NCI-H748 treated with DMSO at 0.1 percent for 48 hours (cell line): Measurements from ENCODE around the gene TAB2.
"Not testable (repeated sequence)": the region's sequence is repeated elsewhere in the genome, so short reads cannot be mapped to it uniquely, and the experiment has no call there.

Experiments
- DNase-seq: peaks from one replicate; lab custom pipeline; 2025; lab: John Stamatoyannopoulos, UW

Gene TAB2

GRCh38 chr6:149444360-149445094 is 127.0 kb downstream of the TAB2 start:
- DNase-seq, result not testable (repeated sequence)

DNA sequence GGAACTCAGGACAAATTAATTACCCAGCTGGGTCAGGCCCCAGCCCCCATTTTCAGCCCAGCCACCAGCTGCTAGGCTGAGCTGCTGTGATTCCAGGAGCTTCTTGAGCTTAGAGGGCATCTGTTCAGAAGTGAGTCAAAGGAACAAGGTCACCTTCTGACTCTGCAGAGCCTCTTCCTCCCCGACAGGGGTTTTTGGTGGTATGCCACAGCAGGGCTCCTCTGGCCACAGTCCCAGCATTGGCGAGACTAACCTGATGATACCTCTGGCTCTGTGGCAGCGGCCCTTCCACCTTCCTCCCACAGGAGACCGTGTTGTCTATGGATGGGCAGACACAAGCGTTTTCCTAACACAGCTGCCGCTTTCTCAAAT is 127.6 kb downstream of the TAB2 start:
- DNase-seq, result no peak

DNA sequence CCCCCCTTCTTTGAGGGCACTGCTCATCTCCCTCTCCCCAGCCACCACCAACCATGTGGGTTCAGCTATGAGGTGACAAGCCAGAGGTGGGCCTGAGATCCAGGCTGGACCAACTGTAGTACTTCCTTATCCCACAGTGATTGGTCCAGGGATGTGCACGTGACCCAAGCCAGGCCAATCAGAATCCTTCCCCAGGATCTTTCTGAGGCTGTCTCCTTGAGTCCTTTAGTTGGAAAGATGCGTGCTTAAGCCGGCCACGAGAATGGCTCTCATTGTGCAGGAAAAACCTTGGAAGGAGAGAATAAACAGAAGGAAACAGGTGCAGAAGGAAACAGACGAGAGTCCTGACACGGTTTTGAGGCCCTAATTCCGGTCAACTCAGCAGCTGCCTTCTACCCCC is 128.1 kb downstream of the TAB2 start:
- no peak for DNase-seq

DNA sequence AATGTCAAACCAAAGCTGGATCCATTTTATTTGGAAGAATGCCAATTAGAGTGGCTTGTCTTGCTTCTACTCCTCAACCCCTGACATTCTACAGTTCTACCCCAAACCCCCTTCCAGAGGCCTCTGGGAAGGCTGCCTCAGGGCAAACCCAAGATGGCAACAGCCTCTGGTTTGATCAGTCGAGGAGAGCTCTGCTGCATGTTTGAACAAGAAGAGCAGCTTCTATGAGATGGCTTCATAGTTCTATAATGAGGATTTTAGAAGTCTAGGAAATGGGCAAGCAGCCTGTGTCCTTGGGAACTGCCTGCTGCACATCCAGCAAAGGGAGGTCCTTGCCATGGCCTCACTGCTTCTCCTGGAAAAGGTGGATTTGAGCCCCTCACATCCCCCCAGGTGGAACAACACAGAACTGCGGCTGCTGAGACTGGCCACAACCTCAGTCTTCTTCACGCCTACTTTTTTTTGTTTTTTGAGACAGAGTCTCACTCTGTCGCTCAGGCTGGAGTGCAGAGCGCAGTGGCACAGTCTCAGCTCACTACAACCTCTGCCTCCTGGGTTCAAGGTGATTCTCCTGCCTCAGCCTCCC is 129.4 kb downstream of the TAB2 start:
- no peak for DNase-seq

- no peak for DNase-seq
These were observed 131.4 kb downstream of the TAB2 start for GRCh38 chr6:149448821-149449453.

- no peak for DNase-seq
These were observed 132.5 kb downstream of the TAB2 start for GRCh38 chr6:149449831-149450678.

GRCh38 chr6:149450679-149451375 is 133.3 kb downstream of the TAB2 start:
- no peak for DNase-seq

GRCh38 chr6:149451376-149452036 is 134.0 kb downstream of the TAB2 start:
- DNase-seq, result no peak

DNA sequence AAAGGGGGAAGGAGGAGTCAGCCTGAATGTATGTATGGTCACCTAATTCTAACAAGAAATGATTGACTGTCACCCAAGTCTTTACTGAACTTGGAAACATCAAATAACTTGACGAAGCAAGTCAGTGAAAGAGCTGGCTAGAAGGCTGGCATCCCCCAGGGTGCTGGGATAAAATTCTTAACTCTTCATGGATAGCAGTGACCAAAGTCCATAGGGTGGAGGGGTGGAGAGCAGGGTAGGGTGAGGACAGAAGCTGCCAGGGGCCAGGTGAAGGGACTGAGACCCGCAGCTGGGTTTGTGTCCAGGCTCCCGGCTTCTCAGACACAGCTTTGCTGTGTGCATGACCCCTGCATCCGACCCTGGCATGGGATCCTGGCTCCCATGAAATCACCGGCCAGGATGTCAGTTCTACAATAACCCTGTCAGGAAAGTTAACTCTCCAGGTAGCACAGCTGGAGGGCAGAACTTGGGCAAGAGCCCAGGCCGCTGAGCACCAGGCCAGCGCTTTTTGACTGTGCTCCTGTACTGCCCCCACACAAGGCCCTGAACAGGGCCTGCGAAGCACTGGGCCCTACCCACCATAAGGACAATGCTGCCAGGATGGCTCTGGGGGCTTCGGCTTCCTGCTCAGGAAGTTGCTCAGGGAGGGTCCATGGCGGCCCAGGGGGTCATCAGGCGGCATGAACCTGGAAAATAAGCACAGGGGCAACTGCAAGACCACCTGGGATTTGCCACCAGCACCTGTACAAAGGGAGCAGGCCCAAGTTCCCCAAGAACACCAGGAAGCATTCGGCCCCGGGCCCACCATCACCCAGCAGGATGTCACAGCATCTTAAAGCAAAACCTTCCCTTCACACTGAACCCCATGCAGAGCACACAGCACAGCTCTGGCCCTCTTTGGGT is 134.8 kb downstream of the TAB2 start:
- no peak for DNase-seq

DNA sequence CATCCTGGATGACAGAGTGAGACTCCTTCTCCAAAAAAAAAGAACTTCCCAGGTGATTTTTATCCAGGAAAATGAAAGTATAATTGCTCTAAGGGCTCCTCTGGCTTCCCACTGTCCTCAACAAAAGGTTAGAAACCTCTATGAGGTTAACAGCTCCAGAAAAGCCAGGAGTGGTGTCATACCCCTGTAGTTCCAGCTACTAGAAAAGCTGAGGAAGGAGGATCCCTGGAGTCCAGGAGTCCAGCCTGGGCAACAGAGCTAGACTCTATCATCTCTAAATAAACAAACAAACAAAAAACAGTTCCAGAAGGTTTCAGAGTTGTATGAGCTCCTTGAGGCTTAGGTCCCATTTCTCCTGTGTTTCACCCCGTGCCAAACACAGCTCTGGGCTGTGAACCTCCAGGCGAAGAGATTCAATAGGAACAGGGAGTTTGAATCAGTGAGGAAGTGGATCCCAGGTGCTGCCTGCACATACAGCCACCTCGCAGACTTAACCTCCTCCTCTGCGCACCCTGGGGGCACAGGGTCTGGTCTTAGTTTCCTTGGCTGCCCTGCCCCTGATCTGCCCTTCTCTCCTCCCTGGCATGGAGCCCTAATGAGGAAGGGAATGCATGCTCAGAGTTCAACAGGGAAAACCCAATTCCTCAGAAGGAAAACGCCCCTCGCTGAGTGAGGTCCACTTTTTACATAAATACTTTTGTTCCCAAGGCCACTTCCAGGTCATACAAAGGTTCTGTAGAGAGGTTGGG is 136.3 kb downstream of the TAB2 start:
- DNase-seq, result no peak

GRCh38 chr6:149454346-149454848 is 136.9 kb downstream of the TAB2 start:
- no peak for DNase-seq

- DNase-seq, result no peak
These were observed 137.7 kb downstream of the TAB2 start for GRCh38 chr6:149455031-149455732.

- DNase-seq, result no peak
These were observed 139.0 kb downstream of the TAB2 start for GRCh38 chr6:149456311-149457021.

DNA sequence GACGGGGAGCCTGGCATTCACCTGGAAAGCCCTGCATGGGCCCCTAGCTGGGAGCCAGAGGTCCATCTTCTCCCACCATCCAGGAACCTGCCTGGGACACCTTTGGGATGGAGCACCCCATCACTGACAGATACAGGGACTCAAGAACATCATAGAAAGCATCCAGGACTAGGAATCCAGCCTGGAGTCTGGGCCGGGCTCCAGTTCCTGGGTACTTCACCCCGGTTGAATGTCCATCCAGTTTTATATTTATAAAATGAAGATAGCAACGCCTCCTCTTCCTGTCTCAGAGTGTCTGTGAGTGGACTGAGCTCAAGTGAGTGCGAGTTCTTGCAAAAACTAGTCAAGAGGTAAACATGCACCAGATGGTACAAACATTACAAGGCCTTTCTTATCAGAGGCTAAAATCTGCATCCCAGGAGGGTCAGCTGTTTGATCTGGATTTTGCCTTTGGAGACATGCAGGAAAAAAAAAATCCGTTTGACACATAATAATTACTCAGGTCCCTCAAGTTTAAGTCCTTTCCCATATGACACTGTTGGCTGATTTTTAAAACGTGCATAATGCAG is 139.9 kb downstream of the TAB2 start:
- DNase-seq, result no peak

DNA sequence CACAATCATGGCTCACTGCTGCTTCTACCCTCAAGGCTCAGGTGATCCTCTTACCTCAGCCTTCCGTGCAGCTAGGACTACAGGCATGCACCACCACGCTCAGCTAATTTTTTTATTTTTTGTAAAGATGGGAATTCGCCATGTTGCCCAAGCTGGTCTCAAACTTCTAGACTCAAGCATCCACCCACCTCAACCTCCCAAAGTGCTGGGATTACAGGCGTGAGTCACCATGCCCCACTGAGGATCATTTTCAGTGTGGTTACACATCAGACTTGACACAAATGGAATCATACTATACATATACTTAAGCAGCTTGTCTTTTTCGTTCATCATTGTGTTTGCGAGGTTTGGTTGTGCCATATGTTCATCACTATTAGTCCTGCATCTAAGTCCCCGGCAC is 140.7 kb downstream of the TAB2 start:
- no peak for DNase-seq

DNA sequence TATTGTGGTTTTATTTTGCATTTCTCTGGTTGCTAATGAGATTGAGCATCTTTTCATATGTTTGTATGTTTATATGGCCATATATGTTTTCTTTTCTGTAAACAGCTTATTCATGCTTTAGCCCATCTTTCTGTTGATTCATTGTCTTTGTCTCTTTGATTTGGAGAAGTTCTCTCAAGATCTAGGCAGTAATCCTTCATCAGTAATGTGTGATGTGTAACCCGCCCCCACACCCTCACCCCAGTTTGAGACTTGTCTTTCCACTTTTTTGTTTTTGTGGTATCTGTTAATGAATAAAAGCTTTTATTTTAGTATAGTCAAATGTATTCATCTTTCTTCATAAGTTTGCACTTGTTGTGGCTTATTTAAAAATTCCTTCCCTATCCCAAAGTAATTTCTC is 141.3 kb downstream of the TAB2 start:
- no peak for DNase-seq

GRCh38 chr6:149459761-149460160 is 142.2 kb downstream of the TAB2 start:
- no peak for DNase-seq

DNA sequence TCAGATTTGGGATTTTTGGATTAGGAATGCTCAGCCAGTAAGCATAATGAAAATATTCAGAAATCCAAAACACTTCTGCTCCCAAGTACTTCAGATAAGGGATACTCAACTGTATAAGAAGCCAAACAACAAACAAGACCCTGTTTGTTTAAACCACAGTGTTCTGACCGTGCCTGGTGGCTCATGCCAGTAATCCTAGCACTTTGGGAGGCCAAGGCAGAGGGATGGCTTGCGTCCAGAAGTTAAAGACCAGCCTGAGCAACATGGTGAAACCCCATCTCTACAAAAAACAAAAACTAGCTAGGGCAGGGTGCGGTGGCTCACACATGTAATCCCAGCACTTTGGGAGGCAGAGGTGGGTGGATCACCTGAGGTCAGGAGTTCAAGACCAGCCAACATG is 142.7 kb downstream of the TAB2 start:
- not testable (repeated sequence) for DNase-seq
